Stomach (tissue), 9 donors: ENCODE measurements around the gene GTF2IRD1. TPM values are rescaled to one million over a fixed set of nuclear protein-coding genes. Genes with fewer than 3 reads are reported as not detected.
"Not testable (repeated sequence)": the region's sequence is repeated elsewhere in the genome, so short reads cannot be mapped to it uniquely, and the experiment has no call there.

Source experiments
- DNase-seq, 2 donors: peaks; one replicate each; pipeline versions ENCODE4 v3.0.0 to v3.0.0-alpha.2; 2013 to 2019
- H3K27ac ChIP-seq, 5 donors: fragments of 200-600 bp in 4 of 5; sonication (generic) in 4 of 5; one replicate each; pipeline ENCODE4 v1.5.1; 2013 to 2019; ENCODE audit warnings: mild to moderate bottlenecking in 1 of 5, moderate library complexity in 1 of 5
- H3K27me3 ChIP-seq, 3 donors: fragments of 200-600 bp; sonication (generic); one replicate each; pipeline ENCODE4 v1.5.1; 2017 to 2019; ENCODE audit warnings: mixed run types in 1 of 3
- H3K36me3 ChIP-seq, 4 donors: fragments of 200-600 bp; sonication (generic); 1 replicate in 3 of 4; 2 replicates in 1 of 4; pipeline ENCODE4 v1.5.1; 2016 to 2019
- H3K4me1 ChIP-seq, 4 donors: fragments of 200-600 bp; sonication (generic); one replicate each; pipeline ENCODE4 v1.5.1; 2016 to 2019
- H3K4me3 ChIP-seq, 4 donors: fragments of 200-600 bp; sonication (generic) in 3 of 4; one replicate each; pipeline ENCODE4 v1.5.1; 2016 to 2019; ENCODE audit warnings: mild to moderate bottlenecking in 1 of 4
- H3K9me3 ChIP-seq, 4 donors: fragments of 200-600 bp; sonication (generic); one replicate each; pipeline ENCODE4 v1.5.1; 2016 to 2019
- CTCF ChIP-seq, 7 experiments: fragments of 450-650 bp in 4 of 7; fragments of 200-600 bp in 3 of 7; sonication (generic) in 3 of 7; IDR thresholded peaks; one replicate each; pipeline ENCODE4 v1.5.1; 2016 to 2019; ENCODE audit warnings: antibody characterized with exemption in 7 of 7, control low read depth in 2 of 7, mild to moderate bottlenecking in 1 of 7
- EP300 ChIP-seq: sonication (generic); formaldehyde crosslinking; IDR thresholded peaks from one replicate; pipeline ENCODE4 v1.6.1; 2017; ENCODE audit warnings: antibody characterized with exemption
- POLR2A ChIP-seq, 4 donors: fragments of 450-650 bp; IDR thresholded peaks; one replicate each; pipeline ENCODE4 v1.6.1; 2016; ENCODE audit warnings: antibody characterized with exemption in 4 of 4, control low read depth in 2 of 4, mild to moderate bottlenecking in 1 of 4, moderate library complexity in 1 of 4
- POLR2AphosphoS5 ChIP-seq, 3 donors: sonication (generic); formaldehyde crosslinking; IDR thresholded peaks; one replicate each; pipeline ENCODE4 v1.6.1; 2016; ENCODE audit warnings: antibody characterized with exemption in 3 of 3
- WGBS, 5 donors: extraction: QIAGEN DNeasy Blood & Tissue Kit in 3 of 5; methylation state at CpG; one replicate each; pipeline versions ENCODE4 v1.1.5 to v1.1.7; 2013 to 2018; 5-methylcytosine and 5-hydroxymethylcytosine counted together
- intact Hi-C: fragments of 100-400 bp; cut with DNase I; formaldehyde crosslinking; loops from one replicate; pipeline ENCODE4 v1.15.1; 2023; ENCODE audit warnings: low total_unique reads
- polyA plus RNA-seq, 3 donors: library from polyadenylated mRNA; stranded (reverse); fragments of 200-250 nt; gene quantifications; one replicate each; pipeline ENCODE4 v1.2.3, GENCODE V29; 2013
- total RNA-seq, 5 donors: library from RNA; depleted of rRNA; stranded (reverse); fragments of >200 nt; gene quantifications; one replicate each; pipeline versions ENCODE4 v1.1.0 to v1.2.3, GENCODE V29; 2014 to 2016
- donor health status: healthy with polysubstance abuse.
- donor health status: Bipolar disorder and iron deficiency.
- donor health status: healthy.

Gene GTF2IRD1
- total and polyA plus RNA-seq, 8 donors = 8.0 to 41.1 (median 15.3) TPM

- Histone ChIP-seq H3K27ac (no peak overlapping the region), H3K4me3 (no peak overlapping the region), H3K36me3 (no peaks in the 10 kb centered on the region), H3K4me1 (no peaks in the 10 kb centered on the region), H3K9me3 (peaks cover 5 to 13% (median 8%) of the 10 kb centered on the region in 4 donors), H3K27me3 (peaks cover 0 to 6% (median 0%) of the 10 kb centered on the region in 3 donors)
- no peak for DNase-seq
- TF ChIP-seq POLR2A (IDR thresholded peaks at IDR 0.05) (no peak), POLR2AphosphoS5 (IDR thresholded peaks at IDR 0.05) (no peak), EP300 (no peak), CTCF (IDR thresholded peaks at IDR 0.05) (no peak)
- WGBS, 5 donors = 95 to 100% (median 97%) methylated on average over 2 of the region's 2 CpGs
- intact Hi-C loops = no loop called here
These were observed 15.4 kb upstream of the GTF2IRD1 start for GRCh38 chr7:74438327-74438726.

- Histone ChIP-seq H3K4me1 (no peaks in the 10 kb centered on the region), H3K27ac (no peak overlapping the region), H3K4me3 (no peak overlapping the region), H3K36me3 (no peaks in the 10 kb centered on the region), H3K27me3 (peaks cover 0 to 6% (median 0%) of the 10 kb centered on the region in 3 donors), H3K9me3 (peaks cover 5 to 13% (median 8%) of the 10 kb centered on the region in 4 donors)
- intact Hi-C loops = no loop called here
- no peak for TF ChIP-seq EP300
- no peak for TF ChIP-seq POLR2A (IDR thresholded peaks at IDR 0.05)
- no peak for TF ChIP-seq POLR2AphosphoS5 (IDR thresholded peaks at IDR 0.05)
- TF ChIP-seq CTCF (IDR thresholded peaks at IDR 0.05) = no peak
- WGBS, 5 donors = 83 to 94% (median 85%) methylated on average over 4 of the region's 4 CpGs
- no peak for DNase-seq
These were observed 14.2 kb upstream of the GTF2IRD1 start for GRCh38 chr7:74439541-74439940.

- H3K9me3 ChIP-seq = peaks cover 5 to 13% (median 8%) of the 10 kb centered on the region in 4 donors
- not testable (repeated sequence) for H3K4me1 ChIP-seq, H3K36me3 ChIP-seq, DNase-seq, H3K27ac ChIP-seq, H3K4me3 ChIP-seq, H3K27me3 ChIP-seq
- intact Hi-C loops = loop anchor here (10.0 kb wide), 1 partner anchor 95 kb away; no protein-coding TSS in a partner anchor
- WGBS, 5 donors = 96 to 99% (median 98%) methylated on average over 3 of the region's 3 CpGs
These were observed 13.6 kb upstream of the GTF2IRD1 start for GRCh38 chr7:74440143-74440542.

- H3K27ac ChIP-seq = no peak overlapping the region
- intact Hi-C loops = loop anchor here (10.0 kb wide), 1 partner anchor 93 kb away; no protein-coding TSS in a partner anchor
- H3K4me3 ChIP-seq = no peak overlapping the region
- H3K36me3 ChIP-seq = no peaks in the 10 kb centered on the region
- H3K9me3 ChIP-seq = peaks cover 5 to 13% (median 8%) of the 10 kb centered on the region in 4 donors
- 50 to 63% (median 56%) methylated on average over 7 to 10 of the region's 10 CpGs for WGBS, 5 donors
- TF ChIP-seq POLR2AphosphoS5 (IDR thresholded peaks at IDR 0.05) (no peak), EP300 (no peak), POLR2A (IDR thresholded peaks at IDR 0.05) (no peak), CTCF (IDR thresholded peaks at IDR 0.05) (no peak)
- H3K27me3 ChIP-seq = peaks cover 0 to 6% (median 0%) of the 10 kb centered on the region in 3 donors
- no peak for DNase-seq
- no peaks in the 10 kb centered on the region for H3K4me1 ChIP-seq
These were observed 11.9 kb upstream of the GTF2IRD1 start for GRCh38 chr7:74441801-74442200.

- peaks cover 0 to 6% (median 0%) of the 10 kb centered on the region in 3 donors for H3K27me3 ChIP-seq
- H3K4me3 ChIP-seq = no peak overlapping the region
- DNase-seq = peak in 1 of 2 donors; percentile 22
- intact Hi-C loops = loop anchor here (10.0 kb wide), 1 partner anchor 91 kb away; no protein-coding TSS in a partner anchor
- H3K4me1 ChIP-seq = no peaks in the 10 kb centered on the region
- 52 to 64% (median 58%) methylated on average over 21 of the region's 21 CpGs for WGBS, 5 donors
- H3K27ac ChIP-seq = no peak overlapping the region
- no peaks in the 10 kb centered on the region for H3K36me3 ChIP-seq
- TF ChIP-seq POLR2AphosphoS5 (IDR thresholded peaks at IDR 0.05) = no peak
- H3K9me3 ChIP-seq = peaks cover 0 to 4% (median 1%) of the 10 kb centered on the region in 4 donors
These were observed 10.0 kb upstream of the GTF2IRD1 start for GRCh38 chr7:74443543-74444247.
